NCI-H1105 treated with DMSO at 0.1 percent for 48 hours (cell line): ENCODE results near the gene MAEA.
"Not testable (repeated sequence)": the region's sequence is repeated elsewhere in the genome, so short reads cannot be mapped to it uniquely, and the experiment has no call there.

Experiments
- DNase-seq: peaks from one replicate; lab custom pipeline; 2025; lab: John Stamatoyannopoulos, UW

The MAEA gene

DNA sequence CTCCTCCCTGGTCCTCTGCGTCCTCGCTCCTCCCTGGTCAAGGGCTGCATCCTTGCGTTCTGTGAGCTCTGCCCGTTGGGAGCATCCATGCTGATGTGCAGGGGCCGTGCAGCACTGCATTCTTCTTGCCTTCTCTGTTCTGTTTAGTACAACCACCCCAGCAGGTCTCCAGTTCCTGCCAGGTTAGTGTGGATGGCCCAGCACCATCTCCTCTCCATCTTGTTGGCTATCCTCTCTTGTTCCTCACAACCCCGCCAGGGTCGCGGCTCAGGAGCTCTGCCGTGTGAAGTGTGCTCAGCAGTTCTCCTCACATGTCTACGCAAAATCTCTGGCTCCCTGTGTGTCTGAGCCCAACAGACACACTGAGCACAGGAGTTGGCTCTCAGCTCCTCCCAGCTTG, 10.4 kb upstream of the MAEA start:
- no peak for DNase-seq

DNA sequence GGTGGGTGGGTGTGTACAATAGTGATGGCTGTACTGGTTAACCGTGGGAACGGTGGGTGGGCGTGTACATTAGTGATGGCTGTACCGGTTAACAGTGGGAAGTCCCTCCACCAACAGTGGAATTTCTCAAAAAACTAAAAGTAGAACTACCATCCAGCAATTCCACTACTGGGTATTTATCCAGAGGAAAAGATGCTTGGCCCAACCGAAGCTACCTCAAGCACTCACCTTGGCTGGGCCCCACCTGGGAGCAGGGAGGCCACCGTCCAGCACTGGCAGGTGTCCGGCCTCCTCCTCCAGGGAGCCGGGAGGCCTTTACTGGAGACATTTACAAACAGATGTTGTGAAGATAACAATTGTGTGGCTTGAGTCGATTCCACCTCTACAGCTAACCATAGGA, 6.0 kb upstream of the MAEA start:
- DNase-seq = no peak

DNA sequence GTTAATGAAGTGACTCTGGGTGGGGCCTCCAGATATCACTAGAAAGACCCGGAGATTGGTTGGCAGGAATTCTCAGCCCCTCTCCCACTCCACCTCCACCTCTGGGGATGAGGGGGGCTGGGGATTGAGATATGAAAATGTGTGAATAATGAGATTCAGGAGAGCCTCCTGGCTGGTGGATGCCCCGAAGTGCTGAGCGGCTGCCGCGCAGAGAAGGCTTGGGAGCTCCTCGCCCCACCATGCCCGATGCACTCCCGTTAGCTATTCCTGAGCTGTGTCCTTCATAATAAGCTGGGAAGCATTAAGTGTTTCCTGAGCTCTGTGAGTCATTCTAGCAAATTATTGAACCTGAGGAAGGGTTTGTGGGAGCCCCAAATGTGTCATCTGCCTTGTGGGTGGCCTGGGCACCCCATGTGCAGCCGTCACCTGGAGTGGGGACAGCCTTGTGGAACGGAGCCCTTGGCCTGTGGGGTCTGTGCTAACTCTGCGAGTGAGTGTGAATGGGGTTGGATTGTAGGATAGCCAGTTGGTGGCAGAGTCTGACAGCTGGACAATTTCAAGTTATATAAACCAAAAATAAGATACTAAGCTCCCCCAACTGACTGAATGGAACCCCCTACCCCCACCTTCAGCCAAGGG, 4.4 kb upstream of the MAEA start:
- DNase-seq = no peak

DNA sequence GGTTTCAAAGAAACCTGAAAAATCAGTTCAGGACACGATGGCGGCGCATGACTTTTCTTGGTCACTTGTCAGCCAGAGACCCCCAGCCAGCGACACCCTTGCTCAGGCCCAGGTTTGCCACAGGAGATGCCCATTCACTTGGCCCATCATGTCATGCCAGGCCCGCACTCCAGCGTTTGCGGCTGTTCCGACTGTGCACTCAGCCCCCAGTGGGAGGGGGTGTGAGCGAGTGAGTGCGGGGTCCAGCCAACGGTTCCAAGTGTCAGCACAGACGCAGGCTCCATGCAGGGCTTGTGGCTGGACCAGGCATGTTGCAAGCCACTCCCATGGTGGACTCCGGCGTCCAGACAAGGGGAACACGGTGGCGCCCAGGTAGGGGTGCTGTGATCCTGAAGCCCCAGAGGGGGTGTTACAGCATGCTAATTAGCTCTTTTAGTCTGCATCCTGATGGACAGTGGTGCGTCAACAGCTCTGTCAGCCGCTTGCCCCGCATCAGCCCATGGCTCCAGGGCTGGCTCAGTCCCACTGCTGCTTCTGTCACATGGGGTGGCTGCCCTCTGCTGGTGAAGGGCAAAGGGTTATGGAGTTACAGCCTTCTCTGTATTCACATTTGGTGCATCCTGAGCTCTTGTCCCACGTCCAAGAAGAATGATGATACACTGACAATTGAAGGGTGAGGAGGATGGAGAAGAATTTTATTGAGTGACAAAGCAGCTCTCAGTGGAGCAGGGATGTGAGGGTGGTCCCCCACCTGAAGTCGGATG, 3.7 kb upstream of the MAEA start:
- no peak for DNase-seq

DNA sequence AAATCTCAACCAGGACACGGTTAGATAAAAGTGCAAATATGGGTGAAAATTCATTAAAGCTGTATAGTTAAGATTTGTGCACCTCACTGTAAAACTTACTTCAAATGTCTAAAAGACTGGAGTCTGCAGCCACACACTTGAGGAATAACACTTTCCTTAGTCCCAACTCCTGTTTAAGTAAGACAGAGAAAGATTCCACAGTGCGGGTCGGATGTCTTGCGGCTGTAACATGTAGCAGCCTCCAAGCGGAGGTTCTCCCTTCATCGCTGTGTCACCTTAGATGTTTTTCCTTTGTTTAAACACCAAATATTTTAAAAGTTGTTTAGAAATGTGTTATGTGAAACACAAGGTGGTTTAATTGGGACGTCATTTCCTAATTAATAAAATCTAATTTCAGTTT, 905 bp upstream of the MAEA start:
- DNase-seq = no peak

DNA sequence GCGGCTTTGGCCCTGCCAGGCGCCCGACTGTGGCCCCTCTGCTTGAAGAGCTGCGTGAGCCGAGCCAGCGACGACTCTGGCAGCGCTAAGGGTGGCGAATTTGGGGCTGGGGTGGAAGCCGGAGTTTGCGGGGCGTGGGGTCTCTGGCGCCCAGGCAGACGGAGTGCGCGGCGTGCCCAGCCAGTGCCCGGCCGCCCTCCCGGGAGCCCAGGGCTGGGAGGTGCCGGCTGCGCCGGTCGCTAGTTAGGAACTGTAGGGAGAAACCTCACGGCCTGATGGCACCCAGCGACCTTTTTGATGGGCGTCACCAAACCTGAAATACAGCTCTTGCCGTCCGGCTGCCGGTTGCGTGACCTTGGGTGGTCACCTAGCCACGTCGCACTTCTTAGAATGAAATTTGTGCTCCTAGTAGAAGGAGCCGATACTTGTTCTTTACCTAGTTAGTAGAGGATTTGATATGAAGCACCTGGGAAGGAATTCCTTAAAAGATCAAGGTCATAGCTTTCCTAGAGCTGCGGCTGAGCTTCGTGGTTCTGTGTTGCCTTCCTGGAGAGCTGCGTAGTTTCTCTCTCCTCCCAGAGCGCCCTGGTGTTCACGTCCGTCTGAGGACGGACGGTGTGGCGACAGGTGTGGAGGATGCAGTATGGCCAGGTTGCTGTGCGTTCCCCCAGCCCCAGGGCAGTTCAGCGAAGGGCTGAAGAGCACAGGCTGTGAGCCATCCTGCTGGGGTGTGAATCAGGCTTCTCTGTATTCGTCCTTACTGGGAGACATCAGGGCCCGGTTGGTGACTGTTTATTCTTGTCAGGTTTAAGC, 680 bp downstream of the MAEA start:
- DNase-seq = no peak

DNA sequence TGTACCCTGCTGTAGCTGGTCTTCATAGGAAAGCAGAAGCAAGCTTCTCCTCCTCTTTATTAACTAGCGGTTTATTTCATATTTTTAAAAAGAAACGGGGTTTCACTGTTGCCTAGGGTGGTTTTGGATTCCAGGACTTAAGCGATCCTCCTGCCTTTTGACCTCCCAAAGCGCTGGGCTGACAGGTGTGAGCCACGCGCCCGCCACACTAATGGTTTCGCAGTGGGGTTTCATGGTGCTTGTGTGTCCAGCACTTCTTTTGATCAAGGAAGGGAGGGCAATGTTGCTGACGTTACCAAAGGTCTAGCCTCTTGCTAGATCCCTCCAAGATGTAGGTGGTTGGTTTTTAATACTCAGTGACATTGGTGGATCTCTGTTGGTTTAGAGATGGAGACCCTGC, 1.4 kb downstream of the MAEA start:
- no peak for DNase-seq

DNA sequence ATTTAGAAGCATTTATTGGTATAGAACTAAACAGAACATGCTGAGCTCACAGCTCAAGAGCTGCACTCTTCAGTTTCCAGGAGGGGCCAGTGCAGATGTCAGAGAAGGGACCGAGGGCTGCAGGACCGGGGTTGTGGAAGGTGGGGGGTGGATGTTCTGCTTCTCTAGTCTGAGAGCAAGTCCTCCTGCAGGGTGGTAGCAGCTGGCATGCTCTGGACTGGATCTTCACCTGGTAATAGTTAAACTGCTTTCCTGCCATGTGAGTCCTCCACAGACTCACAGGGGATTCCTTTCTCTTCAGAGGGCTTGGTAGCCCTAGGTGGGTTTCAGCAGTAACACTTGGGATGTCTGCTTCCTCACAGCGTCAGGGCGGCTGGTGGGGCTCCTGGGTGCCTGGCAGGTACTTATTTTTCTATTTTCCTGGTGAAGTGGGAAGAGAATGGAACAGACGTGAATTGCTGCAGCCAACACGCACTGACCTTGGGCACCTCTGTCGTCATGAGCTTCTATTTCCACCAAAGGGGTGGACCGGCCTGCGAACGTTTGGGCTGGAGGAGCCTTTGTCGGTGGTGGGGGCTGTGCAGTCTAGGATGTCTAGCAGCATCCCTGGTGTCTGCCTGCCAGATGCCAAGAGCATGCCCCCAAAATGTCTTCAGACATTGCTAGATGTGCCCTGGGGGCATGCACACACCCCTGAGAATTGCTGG, 2.5 kb downstream of the MAEA start:
- DNase-seq = no peak

DNA sequence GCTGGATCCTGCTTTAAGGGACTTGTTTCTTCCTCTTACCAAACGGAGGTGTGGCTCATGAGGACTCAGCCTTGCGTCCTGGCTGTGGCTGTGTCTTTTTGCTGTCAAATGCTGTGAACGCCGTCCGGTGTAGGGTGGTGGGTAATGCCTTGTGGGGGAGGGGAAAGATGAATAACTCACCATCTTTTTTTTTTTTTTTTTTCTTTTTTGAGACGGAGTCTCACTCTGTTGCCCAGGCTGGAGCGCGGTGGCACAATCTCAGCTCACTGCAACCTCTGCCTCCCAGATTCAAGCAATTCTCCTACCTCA, 3.0 kb downstream of the MAEA start:
- not testable (repeated sequence) for DNase-seq

DNA sequence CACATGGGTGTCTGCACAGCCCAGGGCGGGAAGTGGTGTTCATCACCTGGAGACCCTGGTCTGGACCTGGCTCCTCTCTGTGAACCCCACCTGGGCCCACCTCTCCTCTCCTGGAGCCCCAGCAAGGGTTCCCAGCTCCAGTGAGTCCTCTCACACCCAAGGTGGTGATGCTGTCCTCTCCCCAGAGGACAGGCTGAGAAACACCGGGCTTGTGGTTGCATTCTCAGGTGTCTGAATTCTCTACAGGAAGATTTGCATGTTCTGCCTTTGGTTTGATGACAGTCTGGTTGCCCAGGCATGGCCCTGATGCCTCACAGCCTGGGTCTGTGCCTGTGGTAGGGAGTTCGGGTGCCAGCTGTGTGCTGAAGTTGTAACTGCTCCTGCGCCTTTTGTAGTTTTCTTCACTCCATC, 3.8 kb downstream of the MAEA start:
- DNase-seq = no peak

DNA sequence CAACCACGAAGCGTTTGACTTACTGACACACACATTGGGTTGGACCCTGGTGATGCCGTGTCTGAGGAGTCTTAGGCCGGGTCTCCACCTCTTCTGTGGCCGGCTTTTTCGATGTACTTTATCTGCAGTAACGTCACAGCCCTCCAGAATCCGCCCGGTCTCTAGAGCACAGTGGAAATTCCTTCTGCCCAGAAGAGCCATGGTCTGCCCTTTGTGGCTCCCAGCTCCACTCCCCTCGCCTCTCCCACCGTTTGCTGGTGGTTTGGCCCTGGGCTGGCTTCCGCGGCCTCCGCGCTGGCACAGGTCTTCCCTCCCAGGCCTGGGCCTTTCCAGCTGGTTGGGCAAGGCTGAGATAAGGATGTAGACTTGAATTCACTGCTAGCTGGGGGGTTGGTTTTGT, 4.3 kb downstream of the MAEA start:
- no peak for DNase-seq

DNA sequence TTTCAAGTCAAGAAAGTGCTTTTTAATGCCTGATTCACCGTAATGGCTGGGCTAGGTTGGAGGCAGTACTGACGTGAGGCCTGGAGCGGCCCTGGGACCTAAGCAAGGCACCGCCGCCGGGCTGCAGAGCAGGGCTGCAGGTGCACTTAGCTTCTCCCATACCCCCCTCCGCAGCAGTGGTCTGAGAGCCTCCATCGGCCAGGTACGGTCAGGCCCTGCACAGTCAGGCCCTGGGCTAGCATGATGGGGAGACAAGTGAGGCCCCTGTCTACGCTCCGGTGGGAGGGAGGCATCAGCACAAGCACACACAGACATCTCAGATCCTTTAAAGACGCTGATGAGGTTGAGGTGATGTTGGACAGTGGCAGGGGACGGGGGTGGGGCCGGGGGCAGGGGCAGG, 4.7 kb downstream of the MAEA start:
- DNase-seq = no peak

DNA sequence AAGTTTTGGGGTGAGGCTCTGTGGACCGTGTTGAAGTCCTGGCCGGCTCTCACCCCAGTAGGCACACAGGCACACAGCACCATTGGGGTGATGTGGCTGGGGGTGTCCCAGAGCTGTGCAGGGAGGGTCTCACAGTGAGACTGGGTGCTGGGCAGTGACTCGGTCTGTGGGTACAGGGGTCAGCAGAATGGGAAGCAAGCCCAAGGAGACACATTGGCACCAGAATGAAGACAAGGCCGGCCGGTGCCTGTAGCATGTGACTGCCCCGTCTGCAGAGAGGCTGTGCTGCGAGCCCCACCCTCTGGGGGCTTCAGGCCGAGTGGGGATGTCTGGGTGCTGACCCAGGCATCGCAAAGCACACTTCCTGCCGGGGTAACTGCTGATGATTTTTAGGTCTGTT, 5.2 kb downstream of the MAEA start:
- DNase-seq = no peak

DNA sequence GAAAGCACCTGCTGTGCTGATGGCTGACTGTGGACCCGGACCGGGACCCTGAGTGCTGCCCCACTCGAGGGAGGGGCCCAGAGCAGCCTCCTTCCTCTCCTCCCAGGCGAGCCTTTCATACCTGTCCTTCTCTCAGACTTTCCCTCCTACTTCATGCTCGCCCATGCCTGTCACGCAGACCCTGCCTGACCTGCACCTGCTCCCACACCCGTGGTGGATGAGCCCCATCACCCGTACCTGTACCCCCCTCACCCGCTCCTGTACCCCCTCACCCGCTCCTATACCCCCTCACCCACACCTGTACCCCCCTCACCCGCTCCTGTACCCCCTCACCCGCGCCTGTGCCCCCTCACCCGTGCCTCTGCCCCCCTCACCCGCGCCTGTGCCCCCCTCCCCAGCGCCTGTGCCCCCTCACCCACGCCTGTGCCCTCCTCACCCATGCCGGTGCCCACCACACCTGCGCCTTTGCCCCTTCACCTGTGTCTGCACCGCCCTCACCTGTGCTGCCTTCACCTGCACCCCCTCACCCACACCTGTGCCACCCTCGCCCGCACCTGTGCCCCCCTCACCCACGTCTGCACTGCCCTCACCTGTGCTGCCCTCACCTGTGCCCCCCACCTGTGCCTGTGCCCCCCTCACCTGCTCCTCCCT, 5.8 kb downstream of the MAEA start:
- no peak for DNase-seq

DNA sequence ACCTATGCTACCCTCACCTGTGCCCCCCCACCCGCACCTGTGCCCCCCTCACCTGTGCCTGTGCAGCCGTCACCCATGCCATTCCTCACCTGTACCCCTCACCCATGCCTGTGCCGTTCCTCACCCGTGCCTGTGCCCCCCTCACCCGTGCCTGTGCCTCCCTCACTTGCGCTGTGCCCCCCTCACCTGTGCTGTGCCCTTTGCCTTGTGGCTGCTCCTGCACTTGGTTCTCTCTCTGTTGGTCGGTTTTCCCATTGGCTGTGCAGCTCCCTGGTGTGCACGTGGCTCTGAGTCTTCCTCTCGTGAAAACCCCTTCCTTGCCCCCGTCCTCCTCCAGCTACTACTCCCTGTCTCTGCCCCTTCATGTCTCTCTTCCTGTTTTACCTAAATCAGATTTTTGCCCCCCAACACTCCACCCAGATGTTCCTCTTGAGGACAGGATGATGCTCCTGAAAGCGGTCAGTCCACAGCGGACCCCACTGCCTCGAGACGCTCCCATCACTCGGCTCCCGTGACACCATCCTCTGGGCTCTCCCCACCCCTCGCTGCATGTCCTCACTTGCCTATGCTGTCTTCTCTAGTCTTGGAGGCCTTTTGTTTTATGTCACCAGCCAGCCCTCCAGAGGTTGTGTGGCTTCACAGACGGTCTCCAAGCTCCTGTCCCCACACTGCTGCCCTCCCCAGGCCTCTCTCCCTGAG, 6.8 kb downstream of the MAEA start:
- DNase-seq = no peak

DNA sequence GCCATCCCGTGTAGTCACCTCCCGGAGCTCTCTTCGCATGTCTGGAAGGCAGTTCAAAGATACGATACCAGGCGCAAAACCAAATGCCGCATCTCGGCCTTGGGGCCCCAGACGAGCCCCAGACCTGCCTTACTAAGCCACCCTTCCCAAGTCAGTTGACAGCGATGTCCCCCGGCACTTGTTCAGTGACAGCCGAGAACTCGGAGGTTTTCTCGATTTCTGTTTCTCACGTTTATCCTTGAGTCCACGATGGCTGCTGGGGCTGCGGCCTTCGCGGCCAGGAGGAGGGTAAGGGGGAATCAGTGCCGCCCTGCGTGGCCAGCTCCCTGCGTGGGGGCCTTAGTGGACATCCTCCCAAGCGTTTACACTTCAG, 7.3 kb downstream of the MAEA start:
- DNase-seq = no peak

DNA sequence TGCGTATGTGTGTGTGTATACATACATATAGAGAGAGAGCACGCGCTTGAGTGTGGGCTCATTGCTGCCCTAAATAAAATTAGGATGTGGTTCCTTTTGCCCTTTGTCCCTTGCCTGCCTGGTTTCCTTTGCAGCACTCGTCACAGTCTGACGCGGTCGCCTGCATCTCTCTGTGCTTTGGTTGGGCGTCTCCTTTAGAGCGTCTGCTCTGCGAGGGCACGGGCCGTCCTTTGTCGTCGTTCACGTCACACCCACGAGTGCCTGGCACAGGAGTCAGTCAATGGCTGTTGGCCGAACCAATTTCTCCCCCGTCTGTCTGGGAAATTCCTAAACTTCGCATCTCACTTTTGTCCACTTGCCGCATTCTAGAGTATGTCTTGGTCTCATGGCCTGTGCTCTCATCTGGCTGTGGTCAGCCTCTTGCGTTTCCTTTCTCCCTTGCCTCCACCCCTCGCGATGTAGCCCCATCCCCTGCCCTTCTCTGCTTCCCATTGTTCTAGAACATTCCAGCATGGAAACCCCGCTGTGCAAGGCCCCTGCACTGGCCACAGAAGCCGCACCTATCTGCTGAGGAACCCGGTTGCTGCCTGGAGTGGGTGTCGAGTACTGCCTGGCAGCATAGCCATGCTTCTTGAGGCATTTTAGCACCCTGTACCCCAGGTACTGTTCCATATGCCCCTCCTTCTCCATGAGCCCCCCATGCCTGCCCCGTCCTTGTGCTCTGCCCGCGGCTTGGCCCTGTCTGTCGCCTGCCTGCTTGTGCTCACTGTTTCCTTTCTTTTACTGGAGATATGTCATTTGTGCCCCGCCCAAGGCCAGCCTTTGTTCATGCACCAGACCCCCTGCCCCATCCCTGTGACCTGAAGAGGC, 8.0 kb downstream of the MAEA start:
- no peak for DNase-seq

DNA sequence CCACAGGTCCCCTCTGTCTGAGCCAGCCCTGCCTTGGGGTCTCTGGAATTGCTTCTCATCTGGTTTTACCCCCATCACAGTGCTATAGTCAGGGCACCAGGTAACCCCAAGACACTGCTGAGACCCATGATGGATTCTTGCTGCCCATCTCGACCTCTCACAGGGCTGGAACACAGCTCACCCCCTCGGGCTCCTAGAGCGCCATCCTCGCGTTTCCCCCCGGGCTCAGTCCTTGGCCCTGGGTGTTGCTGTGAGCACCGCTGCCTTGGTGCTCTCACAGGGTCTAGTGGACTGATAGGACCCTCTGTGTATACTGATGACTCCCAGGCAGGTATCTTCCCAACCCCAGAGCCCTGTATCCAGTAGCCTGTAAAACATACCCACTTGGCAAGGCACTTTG, 8.8 kb downstream of the MAEA start:
- DNase-seq = no peak

DNA sequence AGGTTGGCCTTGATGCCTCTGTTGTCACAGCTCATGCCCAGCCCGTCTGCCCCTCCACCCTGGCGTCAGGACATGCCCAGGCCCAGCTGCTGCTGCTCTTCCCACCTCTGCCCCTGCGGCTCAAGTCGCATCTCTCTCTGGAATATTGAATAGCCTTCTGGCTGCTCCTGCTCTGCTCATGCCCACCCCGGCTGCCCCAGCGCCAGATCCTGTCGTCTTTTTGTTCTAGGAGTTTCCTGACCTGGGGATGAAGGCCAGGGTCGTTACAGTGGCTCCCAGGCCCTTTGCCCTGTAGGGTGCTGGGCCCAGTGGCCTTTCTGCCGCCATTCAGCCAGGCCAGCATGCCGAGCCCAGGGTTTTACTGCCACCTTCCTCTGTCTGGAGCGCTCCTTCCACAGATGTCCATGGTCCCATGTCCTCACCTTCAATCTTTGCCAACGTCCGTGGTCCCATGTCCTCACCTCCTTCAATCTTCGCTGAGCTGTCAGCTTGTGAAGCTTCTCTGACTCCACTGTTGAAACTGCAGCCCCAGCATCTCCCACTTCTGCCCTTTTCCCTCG, 9.7 kb downstream of the MAEA start:
- DNase-seq = no peak
